Head of caudate nucleus (tissue), 42 donors: Measurements from ENCODE around the gene SRRM5.

Experiments used
- DNase-seq, 42 donors: peaks; one replicate each; pipeline versions ENCODE4 v3.0.0 to v3.0.0-alpha.2; 2020 to 2021; ENCODE audit warnings: mixed read lengths in 7 of 42
- intact Hi-C: fragments of 100-400 bp; cut with DNase I; formaldehyde crosslinking; loops from one replicate; pipeline ENCODE4 v1.15.0; 2022

The SRRM5 gene

GRCh38 chr19:43651758-43652545 is 40.1 kb downstream of the SRRM5 start:
- intact Hi-C loops = loop anchor here (5.0 kb wide), 1 partner anchor 55 kb away; the partner anchor contains the start of genes IRGQ and ZNF576
- DNase-seq = peak in 41 of 42 donors; percentile 51 to 90 (median 77)

GRCh38 chr19:43652546-43652874 is 40.6 kb downstream of the SRRM5 start:
- DNase-seq = no peak

GRCh38 chr19:43656436-43656835 is 44.5 kb downstream of the SRRM5 start:
- intact Hi-C loops = no loop called here
- DNase-seq = no peak

More at GRCh38 chr19:43652546-43652874, 40.6 kb downstream of the SRRM5 start:
- intact Hi-C loops = loop anchor here (5.0 kb wide), 1 partner anchor 55 kb away; the partner anchor contains the start of genes IRGQ and ZNF576

GRCh38 chr19:43658001-43658400 is 46.1 kb downstream of the SRRM5 start:
- intact Hi-C loops = no loop called here
- no peak for DNase-seq

GRCh38 chr19:43658494-43658893 is 46.6 kb downstream of the SRRM5 start:
- DNase-seq = peak in 5 of 42 donors; percentile 18 to 37 (median 34)
- intact Hi-C loops = no loop called here

GRCh38 chr19:43660301-43660970 is 48.5 kb downstream of the SRRM5 start:
- DNase-seq = no peak
- intact Hi-C loops = no loop called here

- DNase-seq = peak in 1 of 42 donors; percentile 15
- intact Hi-C loops = no loop called here
Observed at GRCh38 chr19:43660971-43661360, 49.1 kb downstream of the SRRM5 start.

GRCh38 chr19:43662487-43662886 is 50.6 kb downstream of the SRRM5 start:
- intact Hi-C loops = no loop called here
- DNase-seq = no peak

- intact Hi-C loops = no loop called here
- DNase-seq = peak in 3 of 42 donors; percentile 20 to 31 (median 22)
Observed at GRCh38 chr19:43664018-43664417, 52.1 kb downstream of the SRRM5 start.
